ENCODE data around the gene ACO1. TPM values are rescaled to one million over a fixed set of nuclear protein-coding genes. Genes with fewer than 3 reads are reported as not detected.

Gene ACO1
- total RNA-seq, 1 experiment from 2014 or later: 36.2 TPM

GRCh38 chr9:32405506-32405905, 21.1 kb downstream of the ACO1 start:
- no peak for DNase-seq (ENCODE audit: low read depth)
- in situ Hi-C loops (cut with HindIII; ENCODE audit: low pct_unique_long_range_greater_than_20kb, low sequenced_read_pairs): no loop called here

DNA sequence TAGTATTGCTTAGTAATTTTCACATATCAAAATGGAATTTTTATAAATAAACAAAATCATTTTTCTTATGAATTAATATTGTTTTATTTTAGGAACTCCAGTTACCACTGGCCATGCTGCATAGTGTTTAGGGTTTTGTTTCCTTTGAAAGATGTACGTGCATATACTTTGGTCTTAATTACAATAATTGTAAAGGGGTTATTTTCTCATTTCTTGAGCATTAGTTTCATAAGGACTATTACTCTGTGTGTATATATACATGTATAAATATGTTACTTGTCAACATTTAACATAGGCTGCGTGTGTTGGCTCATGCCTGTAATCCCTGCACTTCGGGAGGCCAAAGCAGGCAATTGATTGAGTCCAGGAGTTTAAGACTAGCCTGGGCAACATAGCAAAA, 21.6 kb downstream of the ACO1 start:
- in situ Hi-C loops (cut with HindIII; ENCODE audit: low pct_unique_long_range_greater_than_20kb, low sequenced_read_pairs): no loop called here
- no peak for DNase-seq (ENCODE audit: low read depth)

DNA sequence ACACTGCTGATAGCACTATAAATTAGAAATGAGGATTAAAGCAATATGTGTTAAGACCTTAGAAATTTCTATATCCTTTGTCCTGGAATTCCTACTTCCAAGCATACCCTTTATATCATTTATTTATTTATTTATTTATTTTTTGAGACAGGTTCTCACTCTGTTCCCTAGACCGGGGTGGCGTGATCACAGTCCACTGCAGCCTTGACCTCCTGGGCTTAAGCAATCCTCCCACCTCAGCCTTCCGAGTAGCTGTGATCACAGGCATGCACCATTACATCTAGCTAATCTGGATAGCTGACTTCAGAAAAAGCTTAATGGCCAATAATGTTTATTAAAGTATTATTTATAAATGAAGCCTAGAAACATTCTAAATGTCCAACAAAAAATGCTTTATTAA, 27.3 kb downstream of the ACO1 start:
- in situ Hi-C loops (cut with HindIII; ENCODE audit: low pct_unique_long_range_greater_than_20kb, low sequenced_read_pairs): no loop called here
- DNase-seq (ENCODE audit: low read depth): no peak

- no peak for DNase-seq (ENCODE audit: low read depth)
- in situ Hi-C loops (cut with HindIII; ENCODE audit: low pct_unique_long_range_greater_than_20kb, low sequenced_read_pairs): no loop called here
Measured at GRCh38 chr9:32412440-32412839, 28.0 kb downstream of the ACO1 start.

GRCh38 chr9:32413424-32413823, 29.0 kb downstream of the ACO1 start:
- DNase-seq (ENCODE audit: low read depth): no peak
- in situ Hi-C loops (cut with HindIII; ENCODE audit: low pct_unique_long_range_greater_than_20kb, low sequenced_read_pairs): no loop called here

DNA sequence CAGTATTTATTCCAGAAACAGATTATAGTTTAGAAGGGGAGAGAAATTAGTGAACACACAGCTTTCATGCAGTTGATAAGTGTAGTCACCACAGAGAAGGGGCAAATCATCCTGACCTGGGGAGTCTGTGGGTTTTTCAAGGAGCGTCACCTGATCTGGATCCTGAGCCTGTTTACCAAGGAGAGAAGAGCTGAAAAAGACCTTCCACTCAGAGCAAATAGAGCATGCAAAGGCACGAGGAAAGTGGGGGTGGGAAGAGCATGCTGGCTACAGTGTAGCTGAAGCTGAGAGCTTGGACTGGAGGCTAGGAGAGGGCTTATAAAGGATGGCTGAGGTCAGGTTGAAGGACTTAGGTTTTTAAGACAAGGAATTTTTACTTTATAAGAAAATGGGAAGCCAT, 30.4 kb downstream of the ACO1 start:
- no peak for DNase-seq (ENCODE audit: low read depth)
- in situ Hi-C loops (cut with HindIII; ENCODE audit: low pct_unique_long_range_greater_than_20kb, low sequenced_read_pairs): no loop called here

DNA sequence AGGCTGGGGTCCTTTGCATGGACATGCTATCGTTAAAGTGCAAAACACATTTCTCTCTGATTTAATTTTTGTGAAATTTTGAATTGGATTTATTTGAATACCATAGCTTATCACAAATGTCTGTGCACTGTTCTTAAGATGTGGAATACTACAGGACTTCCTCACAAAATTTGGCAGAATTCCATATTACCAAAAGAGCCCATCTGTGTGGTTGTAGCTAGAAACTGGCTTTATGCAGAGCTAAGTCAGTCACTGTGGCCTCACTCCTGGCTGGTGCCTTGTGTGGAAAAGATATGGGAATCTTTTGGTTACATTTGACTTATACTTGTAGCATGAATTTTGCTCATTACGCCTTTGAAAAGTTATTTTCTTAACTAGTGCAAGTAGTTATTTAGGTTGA, 35.5 kb downstream of the ACO1 start:
- DNase-seq (ENCODE audit: low read depth): no peak
- in situ Hi-C loops (cut with HindIII; ENCODE audit: low pct_unique_long_range_greater_than_20kb, low sequenced_read_pairs): no loop called here

GRCh38 chr9:32422237-32422806, 37.9 kb downstream of the ACO1 start:
- DNase-seq (ENCODE audit: low read depth): no peak
- in situ Hi-C loops (cut with HindIII; ENCODE audit: low pct_unique_long_range_greater_than_20kb, low sequenced_read_pairs): no loop called here

DNA sequence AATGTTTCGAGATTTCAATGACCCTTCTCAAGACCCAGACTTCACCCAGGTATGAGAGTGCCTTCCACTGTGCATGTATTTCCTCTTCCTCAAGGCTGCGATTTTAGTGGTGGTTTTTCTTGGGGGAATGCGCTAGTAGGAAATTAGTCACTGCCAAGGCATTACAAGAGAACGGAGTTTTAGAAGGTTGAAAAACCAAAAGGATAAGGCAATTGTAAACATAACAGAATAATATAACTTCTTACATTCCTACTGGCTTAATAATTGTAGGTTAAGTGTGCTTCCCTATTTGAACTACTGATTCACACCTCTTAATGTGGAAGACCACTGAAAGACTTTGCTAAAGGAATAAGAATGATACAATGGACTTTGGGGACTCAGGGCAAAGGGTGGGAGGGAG, 38.9 kb downstream of the ACO1 start:
- in situ Hi-C loops (cut with HindIII; ENCODE audit: low pct_unique_long_range_greater_than_20kb, low sequenced_read_pairs): no loop called here
- DNase-seq (ENCODE audit: low read depth): no peak

GRCh38 chr9:32424616-32425015, 40.2 kb downstream of the ACO1 start:
- peak; percentile 30 for DNase-seq (ENCODE audit: low read depth)

GRCh38 chr9:32426278-32426939, 42.0 kb downstream of the ACO1 start:
- peak; percentile 63 for DNase-seq (ENCODE audit: low read depth)
- in situ Hi-C loops (cut with HindIII; ENCODE audit: low pct_unique_long_range_greater_than_20kb, low sequenced_read_pairs): no loop called here

More at GRCh38 chr9:32424616-32425015, 40.2 kb downstream of the ACO1 start:
- in situ Hi-C loops (cut with HindIII; ENCODE audit: low pct_unique_long_range_greater_than_20kb, low sequenced_read_pairs): no loop called here

GRCh38 chr9:32427111-32427873, 42.8 kb downstream of the ACO1 start:
- DNase-seq (ENCODE audit: low read depth): peak; percentile 24
- in situ Hi-C loops (cut with HindIII; ENCODE audit: low pct_unique_long_range_greater_than_20kb, low sequenced_read_pairs): no loop called here

GRCh38 chr9:32430720-32431119, 46.3 kb downstream of the ACO1 start:
- no peak for DNase-seq (ENCODE audit: low read depth)
- in situ Hi-C loops (cut with HindIII; ENCODE audit: low pct_unique_long_range_greater_than_20kb, low sequenced_read_pairs): no loop called here

DNA sequence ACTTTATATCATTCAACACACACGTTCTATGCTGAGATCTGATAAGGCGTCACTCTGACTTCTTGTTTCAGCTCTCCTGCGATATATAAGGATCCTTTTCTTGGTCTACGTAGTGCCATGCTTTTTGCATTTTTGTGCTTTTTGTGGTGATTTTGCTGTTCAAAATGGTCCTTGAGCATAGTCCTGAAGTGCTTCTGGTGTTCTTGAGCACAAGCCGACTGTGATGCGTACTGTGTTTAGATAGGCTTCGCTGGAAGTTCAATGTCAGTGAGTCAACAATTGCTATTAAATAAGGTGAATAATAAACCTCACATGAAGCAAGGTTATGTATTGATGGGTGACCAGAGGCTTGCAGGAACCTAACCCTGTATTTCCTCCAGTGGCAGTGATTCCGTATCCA, 46.8 kb downstream of the ACO1 start:
- in situ Hi-C loops (cut with HindIII; ENCODE audit: low pct_unique_long_range_greater_than_20kb, low sequenced_read_pairs): no loop called here
- no peak for DNase-seq (ENCODE audit: low read depth)

DNA sequence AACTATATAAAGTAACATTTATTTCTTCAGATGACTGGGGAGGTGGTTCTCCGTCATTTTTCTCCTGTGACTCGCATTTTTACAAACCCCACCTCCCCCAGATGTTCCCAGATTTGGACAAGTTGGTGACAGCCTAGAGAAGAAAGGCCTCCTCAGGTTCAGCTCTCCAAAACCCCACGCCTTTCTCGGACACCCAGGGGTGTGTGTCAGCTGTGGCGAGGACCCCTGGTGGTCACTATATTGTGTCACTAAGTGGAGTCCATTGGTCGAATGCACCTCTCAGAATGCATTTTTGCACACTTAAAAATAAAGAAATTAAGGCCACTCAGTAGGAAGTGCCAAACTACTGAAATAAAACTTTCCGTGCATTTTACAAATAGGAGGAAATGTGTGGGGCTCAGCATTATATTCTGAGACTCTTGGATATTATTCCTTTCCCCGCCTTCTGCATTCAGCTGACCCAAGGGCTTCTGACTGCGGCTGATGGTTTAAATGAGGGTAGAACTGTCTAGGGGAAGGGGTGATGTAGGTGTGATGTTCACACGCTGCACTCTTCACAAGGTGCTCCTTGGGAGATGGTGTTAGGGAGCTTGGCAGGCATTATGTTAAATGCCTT, 47.6 kb downstream of the ACO1 start:
- in situ Hi-C loops (cut with HindIII; ENCODE audit: low pct_unique_long_range_greater_than_20kb, low sequenced_read_pairs): no loop called here
- no peak for DNase-seq (ENCODE audit: low read depth)

- DNase-seq (ENCODE audit: low read depth): no peak
- in situ Hi-C loops (cut with HindIII; ENCODE audit: low pct_unique_long_range_greater_than_20kb, low sequenced_read_pairs): no loop called here
Measured at GRCh38 chr9:32434892-32435291, 50.4 kb downstream of the ACO1 start.

- in situ Hi-C loops (cut with HindIII; ENCODE audit: low pct_unique_long_range_greater_than_20kb, low sequenced_read_pairs): no loop called here
- DNase-seq (ENCODE audit: low read depth): no peak
Measured at GRCh38 chr9:32441678-32442077, 57.2 kb downstream of the ACO1 start.

- in situ Hi-C loops (cut with HindIII; ENCODE audit: low pct_unique_long_range_greater_than_20kb, low sequenced_read_pairs): no loop called here
- no peak for DNase-seq (ENCODE audit: low read depth)
Measured at GRCh38 chr9:32442433-32442832, 58.0 kb downstream of the ACO1 start.

DNA sequence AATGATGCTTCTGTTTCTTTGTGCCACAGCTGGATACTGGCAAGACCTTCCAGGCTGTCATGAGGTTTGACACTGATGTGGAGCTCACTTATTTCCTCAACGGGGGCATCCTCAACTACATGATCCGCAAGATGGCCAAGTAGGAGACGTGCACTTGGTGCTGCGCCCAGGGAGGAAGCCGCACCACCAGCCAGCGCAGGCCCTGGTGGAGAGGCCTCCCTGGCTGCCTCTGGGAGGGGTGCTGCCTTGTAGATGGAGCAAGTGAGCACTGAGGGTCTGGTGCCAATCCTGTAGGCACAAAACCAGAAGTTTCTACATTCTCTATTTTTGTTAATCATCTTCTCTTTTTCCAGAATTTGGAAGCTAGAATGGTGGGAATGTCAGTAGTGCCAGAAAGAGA, 65.5 kb downstream of the ACO1 start:
- in situ Hi-C loops (cut with HindIII; ENCODE audit: low pct_unique_long_range_greater_than_20kb, low sequenced_read_pairs): no loop called here
- no peak for DNase-seq (ENCODE audit: low read depth)
